NCI-H2196 treated with DMSO at 0.1 percent for 48 hours (cell line): Measurements from ENCODE around the gene SPATA33.

ENCODE experiments used
- DNase-seq: peaks from one replicate; lab custom pipeline; 2025; ENCODE audit not compliant: unreplicated experiment; lab: John Stamatoyannopoulos, UW

Gene SPATA33

GRCh38 chr16:89706518-89707260, 49.1 kb downstream of the SPATA33 start:
- DNase-seq, result no peak

GRCh38 chr16:89707695-89708094, 50.1 kb downstream of the SPATA33 start:
- DNase-seq, result no peak

GRCh38 chr16:89708481-89708931, 50.9 kb downstream of the SPATA33 start:
- no peak for DNase-seq

GRCh38 chr16:89709166-89709565, 51.5 kb downstream of the SPATA33 start:
- DNase-seq, result no peak

GRCh38 chr16:89709716-89710432, 52.2 kb downstream of the SPATA33 start:
- no peak for DNase-seq

GRCh38 chr16:89710709-89711564, 53.3 kb downstream of the SPATA33 start:
- no peak for DNase-seq

GRCh38 chr16:89711601-89712273, 54.1 kb downstream of the SPATA33 start:
- DNase-seq, result no peak

GRCh38 chr16:89712274-89712781, 54.7 kb downstream of the SPATA33 start:
- DNase-seq, result no peak

- no peak for DNase-seq
These were observed 58.9 kb downstream of the SPATA33 start for GRCh38 chr16:89716493-89716892.

GRCh38 chr16:89716916-89717687, 59.5 kb downstream of the SPATA33 start:
- no peak for DNase-seq

- DNase-seq, result no peak
These were observed 60.3 kb downstream of the SPATA33 start for GRCh38 chr16:89717688-89718505.
